SIG-M5 treated with dmso at 0.1 percent for 504 hours (cell line): ENCODE measurements around the gene SLC4A1AP.

ENCODE experiments used
- DNase-seq: peaks from one replicate; lab custom pipeline; 2025; ENCODE audit not compliant: unreplicated experiment; lab: John Stamatoyannopoulos, UW

Gene SLC4A1AP

DNA sequence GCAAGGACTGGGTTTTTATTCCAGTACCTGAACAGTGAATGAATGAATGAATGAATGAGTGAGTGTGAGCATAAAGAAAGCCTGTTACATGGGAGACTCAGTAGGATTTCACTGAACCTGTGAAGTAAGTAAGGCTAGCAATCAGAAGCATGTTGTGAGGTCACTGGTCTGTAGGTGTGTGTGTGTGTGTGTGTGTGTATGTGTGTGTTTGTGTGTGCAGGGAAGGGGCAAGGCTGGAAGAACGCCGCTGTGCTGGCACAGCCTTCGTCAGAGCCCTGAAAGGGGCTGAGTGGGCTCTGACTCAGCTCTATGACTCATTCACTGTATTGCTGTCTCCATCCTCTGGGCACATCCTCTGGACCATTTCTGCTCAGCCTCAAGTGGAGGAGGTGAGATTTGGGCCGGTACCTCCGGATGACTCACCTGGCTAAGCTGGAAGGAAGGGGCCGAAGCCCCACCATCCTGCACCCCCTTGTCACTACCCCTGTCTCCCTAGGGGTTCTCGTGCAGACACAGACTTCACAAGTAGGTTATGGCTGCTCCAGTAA is 56.4 kb downstream of the SLC4A1AP start:
- peak; percentile 72 for DNase-seq

DNA sequence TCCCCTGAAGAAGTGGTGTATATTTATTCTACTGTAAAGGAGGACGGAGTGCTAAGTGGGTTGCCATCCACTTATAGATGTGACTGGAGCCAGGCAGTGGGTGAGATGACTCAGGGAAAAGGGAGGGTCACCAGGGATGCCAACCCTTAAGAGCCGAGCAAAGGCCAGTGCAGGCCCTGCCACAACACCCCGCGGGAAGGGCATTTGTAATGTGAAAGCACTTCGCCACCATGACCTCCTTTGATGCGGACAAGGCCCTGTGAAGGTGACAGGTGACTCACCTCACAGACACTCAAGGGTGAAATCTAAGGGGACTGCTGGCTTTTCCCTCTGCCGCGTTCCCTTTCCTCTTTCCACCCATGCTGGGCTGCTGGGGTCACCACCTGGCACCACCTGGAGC is 57.6 kb downstream of the SLC4A1AP start:
- no peak for DNase-seq

DNA sequence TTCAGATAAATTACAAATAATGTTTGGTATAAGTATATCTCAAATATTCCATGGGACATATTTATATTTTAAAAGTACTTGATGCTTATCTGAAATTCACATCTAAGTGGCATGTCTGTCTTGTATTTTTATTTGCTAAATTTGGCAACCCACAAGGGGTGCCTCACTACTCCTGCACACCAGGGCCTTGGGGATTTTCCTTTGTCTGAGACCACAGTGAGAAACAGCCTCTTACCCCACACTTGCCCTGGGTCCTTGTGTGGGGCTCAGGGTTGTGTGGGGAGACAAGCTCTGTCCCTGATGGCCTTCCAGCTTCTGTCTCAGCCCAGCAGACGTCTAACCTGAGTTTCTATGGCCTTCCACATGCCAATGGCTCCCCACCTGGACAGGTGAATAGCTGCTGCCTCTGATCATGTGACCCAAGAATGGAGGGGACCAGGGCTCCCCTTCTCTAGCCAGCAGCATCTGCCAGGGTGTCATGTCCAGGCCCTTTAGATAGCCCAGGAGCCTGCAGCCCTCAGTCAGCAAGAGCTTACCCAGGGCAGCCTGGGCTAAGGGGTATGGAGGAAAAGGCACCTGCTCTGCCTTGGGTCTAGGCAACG is 58.3 kb downstream of the SLC4A1AP start:
- no peak for DNase-seq

DNA sequence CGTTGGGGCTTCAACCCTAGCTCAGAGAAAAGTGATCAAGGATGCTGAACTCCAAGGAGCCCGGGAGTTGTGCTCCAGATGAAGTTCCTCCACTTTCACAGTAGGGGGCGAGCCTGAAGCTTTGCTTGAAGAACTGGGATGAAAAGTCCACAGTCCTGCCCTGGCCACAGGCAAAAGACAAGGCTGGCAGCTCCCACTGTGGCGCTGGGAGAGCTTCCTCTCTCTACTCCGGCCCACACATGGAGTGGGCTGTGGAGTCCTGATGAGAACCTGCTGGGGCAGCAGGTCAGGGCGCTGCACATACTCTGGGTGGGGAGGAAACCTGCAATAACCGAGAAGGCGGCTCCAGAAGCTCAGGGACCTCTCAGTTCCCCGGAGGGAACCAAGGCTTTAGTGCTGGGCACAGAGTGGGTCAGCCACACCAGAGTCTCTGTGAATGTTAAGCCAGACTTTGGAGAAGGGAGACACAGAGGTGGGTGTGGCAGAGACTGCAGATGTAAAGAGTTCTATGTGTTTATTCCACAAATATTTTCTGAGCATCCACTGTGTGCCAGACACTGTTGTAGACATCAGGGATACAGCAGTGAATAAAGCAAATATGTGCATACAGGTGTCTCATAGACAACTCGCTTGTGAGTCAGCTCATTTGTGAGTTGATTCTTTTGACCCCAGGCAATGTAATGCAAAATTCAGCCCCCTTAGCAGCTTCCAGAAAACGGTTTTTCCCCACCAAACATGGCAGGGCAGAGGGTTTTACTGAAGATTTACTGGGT is 59.9 kb downstream of the SLC4A1AP start:
- peak; percentile 67 for DNase-seq

DNA sequence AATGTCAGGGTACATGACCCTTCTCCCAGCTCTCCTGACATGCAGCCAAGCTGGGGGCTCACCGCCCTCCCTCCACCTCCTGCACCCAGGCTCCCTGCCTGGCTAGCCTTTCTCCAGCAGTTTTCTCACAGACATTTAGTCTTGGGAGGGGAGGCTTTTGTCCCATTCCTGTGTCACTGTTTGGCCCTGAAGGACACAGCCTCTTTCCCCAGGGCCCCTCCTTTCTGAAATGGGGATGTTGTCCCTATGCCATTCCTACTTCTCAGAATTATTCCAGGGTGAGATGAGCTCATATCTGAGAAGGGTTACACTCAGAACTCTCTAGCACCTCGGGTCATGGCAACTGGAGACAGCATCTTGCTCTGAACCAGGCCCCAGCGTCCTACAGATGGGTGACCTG is 60.5 kb downstream of the SLC4A1AP start:
- no peak for DNase-seq

DNA sequence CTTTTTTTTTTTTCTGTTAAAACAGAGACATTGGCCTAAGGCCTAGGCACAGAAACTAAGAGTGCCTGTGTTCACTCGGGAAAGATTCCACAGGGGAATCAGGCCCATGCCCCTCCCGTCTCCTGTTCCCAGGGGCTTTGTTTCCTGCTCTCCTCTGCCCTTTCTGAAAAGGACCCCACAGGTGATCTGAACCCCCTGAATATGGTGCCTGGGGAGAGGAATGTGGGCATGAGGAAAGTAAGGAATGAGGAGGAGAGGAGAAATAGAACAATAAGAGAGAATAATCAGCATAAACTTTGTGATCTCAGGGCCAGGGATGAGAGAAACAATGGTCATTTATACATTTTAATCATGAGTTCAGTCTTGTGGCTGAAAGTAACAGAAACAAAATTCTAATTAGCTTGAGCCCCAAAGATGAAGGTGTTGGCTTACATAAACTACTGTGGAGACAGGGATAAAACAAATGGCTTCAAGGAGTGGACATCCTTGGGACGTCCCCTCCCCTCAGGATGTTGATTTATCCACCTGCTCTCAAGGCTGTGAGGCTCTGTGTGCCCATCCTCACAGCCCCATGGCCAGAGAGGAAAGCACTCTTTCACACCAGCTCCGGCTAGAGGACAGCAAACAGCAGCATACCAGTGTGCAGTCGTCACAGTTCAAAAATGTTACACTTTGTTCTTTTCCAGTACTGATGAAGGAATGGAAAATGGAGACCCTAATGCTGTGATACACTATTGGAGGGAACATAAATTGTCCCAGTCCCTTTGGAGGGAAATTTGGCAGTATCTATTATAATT is 61.4 kb downstream of the SLC4A1AP start:
- DNase-seq: no peak

DNA sequence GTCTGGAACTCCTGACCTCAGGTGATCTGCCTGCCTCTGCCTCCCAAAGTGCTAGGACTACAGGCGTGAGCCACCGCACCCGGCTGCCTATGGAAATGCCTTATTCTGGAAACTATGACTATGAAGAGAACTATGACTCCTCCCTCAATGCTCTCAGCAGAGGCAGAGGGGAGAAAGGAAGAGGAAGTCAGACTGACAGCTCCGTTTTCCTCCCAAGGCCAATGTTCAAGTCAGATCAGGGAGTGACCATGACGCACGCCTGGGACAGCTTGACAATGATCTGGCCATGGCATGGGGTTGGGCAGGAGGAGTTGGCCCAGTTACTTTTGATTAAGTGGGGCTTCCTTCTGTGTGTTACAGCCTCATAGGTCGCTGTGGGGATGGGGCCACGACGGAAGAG is 63.6 kb downstream of the SLC4A1AP start:
- no peak for DNase-seq

DNA sequence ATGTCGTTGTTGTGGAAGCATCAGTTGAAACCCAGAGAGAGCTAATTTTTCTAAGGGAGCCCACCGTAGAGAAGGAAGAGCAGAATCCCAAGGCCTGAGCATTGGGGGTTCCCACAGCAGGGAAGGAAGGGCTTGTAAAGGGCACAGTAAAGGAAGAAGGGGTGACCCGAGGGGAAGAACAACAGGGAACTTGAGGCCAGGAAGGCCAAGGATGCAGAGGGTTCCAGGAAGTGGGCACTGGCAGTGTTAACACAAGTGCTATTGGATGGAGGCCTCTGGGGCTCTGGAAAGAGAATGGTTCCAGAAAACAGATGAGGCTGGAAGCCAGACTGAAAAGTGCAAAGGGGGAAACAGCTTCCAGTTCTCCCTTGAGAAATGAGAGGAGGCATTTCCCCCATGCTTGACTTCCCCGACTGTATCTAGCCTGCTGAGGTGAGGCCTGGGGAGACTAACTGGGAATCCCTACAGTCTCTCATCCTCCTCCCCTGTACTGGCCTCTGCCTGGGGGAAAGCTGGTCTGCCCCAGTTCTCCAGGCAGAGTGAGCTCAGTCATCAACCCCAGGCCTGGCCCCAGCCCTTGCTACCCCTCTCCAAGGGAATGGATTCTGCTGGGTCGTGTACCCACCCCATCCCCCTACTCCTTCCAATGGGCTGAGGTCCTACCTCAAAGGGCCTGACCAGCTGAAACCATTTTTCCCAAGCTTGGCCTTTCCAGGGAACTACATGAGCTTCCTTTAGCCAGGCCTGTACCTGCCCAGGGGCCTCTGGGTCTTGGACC is 64.6 kb downstream of the SLC4A1AP start:
- DNase-seq: no peak

DNA sequence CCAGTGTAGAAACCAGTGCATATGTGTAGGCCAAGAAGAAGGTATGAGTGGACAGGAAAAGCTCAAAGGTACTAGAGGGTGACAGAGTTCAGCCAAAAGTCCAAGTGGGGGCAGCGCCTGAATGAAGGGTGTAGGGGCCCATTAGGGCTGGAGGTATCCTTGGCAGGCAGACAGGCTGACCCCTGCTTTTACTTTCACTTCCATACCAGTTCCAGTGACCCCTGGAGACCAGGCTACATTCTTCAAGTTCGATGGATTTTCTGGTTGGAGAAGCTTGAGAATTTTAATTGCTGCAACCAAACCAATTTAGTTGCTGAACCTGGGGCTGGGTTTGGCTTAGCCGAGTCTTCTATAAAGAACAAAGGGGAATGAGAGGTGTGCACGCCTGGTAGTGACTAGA is 65.5 kb downstream of the SLC4A1AP start:
- DNase-seq: no peak

DNA sequence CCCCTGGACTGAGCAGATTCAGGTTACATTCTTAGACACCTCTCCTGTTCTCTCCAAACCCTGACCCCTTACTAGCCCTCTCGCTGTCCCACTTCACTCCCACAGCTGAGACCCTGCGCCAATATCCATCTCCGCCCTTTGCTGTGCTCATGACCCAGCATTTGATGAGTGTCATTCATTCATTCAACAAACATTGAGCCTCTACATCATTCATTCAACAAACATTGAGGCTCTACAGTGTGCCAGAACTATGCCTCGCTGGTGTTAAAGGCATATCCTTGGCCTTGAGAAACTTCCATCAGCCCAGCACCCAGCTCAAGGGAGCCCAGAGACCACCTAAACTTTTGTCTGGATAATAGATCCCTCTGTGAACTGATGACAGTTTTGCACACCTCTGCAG is 65.9 kb downstream of the SLC4A1AP start:
- no peak for DNase-seq

DNA sequence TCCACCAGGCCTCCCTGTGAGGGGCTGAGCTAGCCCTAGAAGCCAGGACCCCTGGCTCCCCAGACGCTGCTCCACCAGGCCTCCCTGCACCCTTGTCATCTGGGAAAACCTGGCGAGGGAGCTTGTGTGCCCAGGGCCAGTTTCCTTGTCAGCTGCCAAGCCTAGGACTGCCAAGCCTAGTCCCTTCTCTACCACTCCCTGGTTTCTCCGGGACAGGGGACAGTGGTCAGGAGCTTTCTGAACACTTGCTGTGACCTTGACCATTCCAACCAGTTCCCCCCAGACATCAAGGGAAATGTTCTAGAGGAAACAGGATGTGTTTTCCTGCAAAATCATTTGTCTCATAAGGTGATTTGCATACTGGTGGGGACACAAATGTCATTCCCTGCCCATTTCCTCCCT is 66.6 kb downstream of the SLC4A1AP start:
- DNase-seq: no peak

DNA sequence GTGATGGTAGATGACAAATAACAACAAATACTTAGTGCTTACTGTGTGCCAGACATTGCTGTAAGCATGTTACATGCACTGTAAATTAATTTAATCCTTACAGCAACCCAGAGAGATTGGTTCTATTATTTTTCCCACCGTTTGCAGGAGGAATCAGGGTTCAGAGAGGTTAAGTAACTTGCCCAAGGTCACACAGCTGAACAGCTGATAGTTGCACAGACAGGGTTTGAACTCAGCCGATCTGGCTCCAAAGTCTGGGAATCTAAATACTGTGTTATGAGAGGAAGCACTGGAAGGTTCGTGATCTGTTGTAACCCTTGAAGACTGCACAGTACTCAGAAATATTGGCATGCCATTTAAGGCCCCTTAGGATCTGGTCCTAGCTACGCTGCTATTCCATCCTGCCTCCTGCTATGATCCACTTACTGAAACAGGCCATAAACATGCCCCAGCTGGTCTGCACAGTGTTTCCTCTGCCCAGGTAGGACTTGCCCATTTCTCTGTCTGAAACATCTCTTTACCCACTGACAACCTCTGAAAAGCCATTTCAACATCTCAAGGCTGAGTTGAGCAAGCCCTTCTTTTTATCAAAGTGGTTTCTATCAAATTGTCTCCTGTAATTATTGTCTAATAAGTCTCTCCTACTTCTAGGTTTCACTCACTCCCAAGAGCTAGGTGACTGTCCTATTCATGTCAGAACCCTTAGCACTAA is 67.4 kb downstream of the SLC4A1AP start:
- DNase-seq: no peak

DNA sequence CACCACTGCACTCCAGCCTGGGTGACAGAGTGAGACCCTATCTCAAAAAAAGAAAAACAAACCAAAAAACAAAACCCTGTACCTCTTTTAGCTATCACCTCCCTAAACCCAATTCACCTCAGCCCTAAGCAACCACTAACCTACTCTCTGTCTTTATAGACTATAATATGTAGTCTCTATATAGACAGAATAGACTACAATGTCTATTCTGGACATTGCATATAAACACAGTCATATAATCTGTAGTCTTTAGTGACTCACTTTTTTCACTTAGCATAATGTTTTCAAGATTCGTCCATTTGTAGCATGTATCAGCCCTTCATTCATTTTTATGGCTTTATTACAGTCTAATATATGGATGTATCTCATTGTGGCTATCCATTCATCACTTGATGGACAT is 70.6 kb downstream of the SLC4A1AP start:
- no peak for DNase-seq

DNA sequence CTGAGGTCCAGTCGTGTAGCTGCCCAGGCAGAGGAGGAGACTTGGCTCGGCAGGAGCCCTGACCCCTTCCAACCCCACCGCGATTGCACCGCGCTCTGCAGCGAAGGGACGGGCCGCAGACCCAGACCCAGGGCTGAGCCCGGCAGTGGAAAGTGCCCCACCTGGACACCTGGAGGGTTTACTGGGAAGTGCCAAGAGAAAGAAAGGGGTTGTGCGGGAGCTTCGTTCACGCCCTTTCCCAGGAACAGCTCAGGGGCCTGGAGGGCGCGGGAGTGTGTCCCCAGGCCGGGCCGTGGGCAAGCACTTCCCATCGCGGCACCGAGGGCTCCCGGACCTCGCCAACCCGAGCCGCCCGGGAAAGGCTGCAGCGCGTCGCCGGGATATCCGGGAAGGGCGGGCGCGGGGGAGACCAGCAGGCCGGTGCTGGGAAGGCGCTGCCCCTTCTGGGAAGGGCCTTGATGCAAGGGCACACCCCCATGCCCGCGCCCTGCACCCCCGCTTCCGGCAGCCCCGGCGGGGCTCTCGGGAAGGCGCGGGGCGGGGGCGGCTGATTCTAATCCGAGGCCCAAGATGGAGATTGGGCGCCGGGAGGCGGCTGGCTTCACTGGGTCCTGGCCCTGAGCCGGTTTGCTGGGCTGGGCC is 71.7 kb downstream of the SLC4A1AP start:
- DNase-seq: no peak

DNA sequence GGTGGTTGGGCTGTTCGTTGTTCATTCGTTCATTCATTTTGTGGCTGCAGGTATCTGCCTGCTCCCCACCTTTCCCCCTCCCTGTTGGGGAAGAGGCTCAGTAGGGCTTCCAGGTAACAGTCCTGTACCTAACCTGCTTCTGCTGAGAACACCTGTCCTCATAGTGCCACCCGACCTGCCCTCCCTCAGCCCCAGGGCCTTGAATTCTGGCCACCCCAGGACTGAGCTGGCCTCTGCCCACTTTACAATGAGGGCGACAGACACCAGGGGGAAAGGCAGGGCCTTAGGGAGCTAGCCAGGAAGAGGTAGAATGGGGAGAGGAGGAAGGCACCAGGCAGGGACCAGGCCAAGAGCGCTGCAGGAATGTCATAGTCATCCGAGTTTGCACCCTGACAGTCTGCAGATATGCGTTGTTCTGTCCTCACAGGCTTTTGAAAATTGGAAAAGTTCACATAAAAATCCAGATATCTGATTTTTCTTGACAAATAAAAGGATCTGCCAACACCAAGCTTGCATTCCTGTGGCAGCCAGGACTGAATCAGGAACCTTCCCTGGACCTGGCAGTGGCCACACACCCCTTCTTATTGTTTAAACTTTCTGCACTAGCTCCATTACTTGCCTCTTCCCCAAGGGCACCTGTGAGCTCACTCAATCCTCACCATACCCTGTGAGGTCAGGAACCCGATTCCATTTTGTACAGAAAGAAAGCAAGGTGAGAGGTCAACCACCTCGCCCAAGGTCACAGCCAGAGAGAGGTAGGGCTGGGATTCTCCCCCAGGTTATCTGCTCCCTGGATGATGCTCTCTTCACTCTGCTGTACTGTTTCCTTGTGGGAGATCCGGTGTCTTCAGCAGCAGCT is 72.6 kb downstream of the SLC4A1AP start:
- no peak for DNase-seq

DNA sequence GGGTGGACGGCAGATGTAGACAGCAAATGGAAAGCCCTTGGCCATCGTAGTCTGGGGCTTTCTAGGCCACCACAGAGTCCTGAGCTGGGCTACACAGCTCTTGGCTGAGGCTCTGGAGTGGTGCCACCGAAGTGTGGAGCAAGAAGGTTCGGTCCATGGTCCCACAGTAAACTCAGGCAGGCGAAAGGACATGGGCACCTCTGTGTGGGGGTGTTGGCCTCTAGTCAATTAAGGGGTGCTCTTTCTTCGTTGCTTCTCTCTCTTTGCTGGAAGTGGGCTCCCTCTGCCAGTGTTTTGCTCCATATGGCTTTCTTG is 73.2 kb downstream of the SLC4A1AP start:
- DNase-seq: no peak

DNA sequence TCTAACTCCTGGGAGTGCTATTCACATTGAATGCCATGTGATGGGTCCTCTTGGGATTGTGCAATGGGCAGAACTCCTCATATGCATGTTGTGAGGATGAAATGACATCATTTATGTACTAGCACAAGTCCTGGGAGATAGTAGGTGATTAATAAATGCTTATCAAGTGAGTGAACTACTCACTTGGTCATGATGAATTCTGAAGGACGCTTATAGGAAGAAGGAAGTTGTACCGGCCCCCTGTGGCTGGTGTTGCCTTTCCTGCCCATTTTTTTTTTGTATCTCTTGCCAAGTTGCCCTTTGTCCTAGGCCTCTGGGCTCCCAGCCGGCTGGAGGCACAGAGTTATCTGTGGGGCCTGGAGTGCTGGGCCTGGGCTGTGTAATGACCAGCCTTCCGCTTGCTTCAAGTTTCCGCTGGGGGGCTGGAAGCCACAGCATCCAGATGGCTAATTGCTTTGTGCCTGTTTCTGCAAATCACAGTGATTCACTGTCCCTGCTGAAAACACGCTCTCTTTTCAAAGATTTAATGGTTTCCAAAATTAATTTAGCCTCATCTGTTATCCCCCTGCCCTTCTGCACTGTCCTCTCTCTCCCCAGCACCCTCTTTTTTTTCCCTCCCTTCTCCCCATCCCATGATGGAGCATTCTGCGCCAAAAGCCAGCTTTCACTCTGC is 74.1 kb downstream of the SLC4A1AP start:
- DNase-seq: no peak

DNA sequence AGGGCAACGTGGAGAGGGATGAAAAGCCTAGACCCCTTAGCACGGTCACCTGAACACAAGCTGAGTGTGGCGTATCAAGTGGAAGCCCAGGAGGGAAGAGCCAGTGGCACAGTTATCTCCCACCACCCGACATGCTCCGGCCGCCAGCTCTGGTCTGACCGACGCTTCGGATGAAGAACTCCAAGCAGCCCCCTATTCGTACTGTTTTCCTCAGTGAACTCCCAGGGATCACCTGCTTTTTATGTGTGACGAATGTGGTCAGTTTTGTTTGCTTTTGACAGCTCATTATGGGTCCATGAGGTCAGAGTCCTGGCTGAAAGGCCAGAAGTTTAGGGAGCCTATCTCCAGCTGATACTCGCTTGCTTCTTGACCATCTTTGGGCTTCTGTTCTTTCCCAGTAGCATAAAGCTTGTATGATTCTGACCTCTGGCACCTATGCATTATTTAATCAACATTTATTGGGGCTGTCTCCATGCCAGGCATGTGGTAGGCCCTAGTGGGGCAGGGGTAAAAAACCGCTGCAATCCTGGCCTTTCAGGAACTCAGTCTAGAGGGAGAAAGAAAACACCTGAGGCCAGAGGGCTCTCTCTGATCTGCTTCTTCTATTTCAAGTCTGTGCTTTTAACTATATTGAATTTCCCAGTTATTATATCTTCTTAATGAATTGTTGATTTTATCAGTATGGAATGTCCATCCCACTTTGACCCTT is 74.8 kb downstream of the SLC4A1AP start:
- DNase-seq: no peak
